IMR-90 (cell line): ENCODE data around the gene PI4KA. TPM values are rescaled to one million over a fixed set of nuclear protein-coding genes. Genes with fewer than 3 reads are reported as not detected.
A peak's percentile ranks its signal among the peaks of the same experiment; 100 is the strongest.

ENCODE experiments used
- ATAC-seq: fragments of 200-7000 bp; cut with Tn5 transposase; 2 replicates; pipeline ENCODE4 v1.9.1; 2020; ENCODE audit warnings: low read depth, mild to moderate bottlenecking, moderate library complexity
- BruUV-seq: library from RNA; stranded (reverse); fragments of 400-500 nt; replicated peaks from 2 replicates; lab custom pipeline; 2021; lab: Mats Ljungman, UMichigan
- CTCF ChIA-PET: fragments of 300-600 bp; formaldehyde crosslinking; extraction: SDS; loops from one replicate; lab custom pipeline; 2021; ENCODE audit warnings: antibody characterized with exemption; lab: Yijun Ruan, JAX
- POLR2A ChIA-PET: fragments of 300-600 bp; sonication (Branson Sonifier 250); formaldehyde crosslinking; loops from one replicate; lab custom pipeline; 2022; ENCODE audit warnings: antibody characterized with exemption; ENCODE audit not compliant: unreplicated experiment; lab: Charles Lee
- DNase-seq: peaks from one replicate; pipeline ENCODE4 v3.0.0; 2013
- H2AFZ ChIP-seq: replicated peaks from 2 replicates; pipeline ENCODE3; 2013; ENCODE audit warnings: low read length, mild to moderate bottlenecking; ENCODE audit not compliant: poor library complexity
- H2AK5ac ChIP-seq: 2 replicates; pipeline ENCODE4 v1.6.1; 2013; ENCODE audit warnings: low read depth, low read length, inconsistent platforms
- H2AK9ac ChIP-seq: replicated peaks from 2 replicates; pipeline ENCODE3; 2013; ENCODE audit warnings: mild to moderate bottlenecking, low read depth, low read length, moderate library complexity; ENCODE audit not compliant: poor library complexity
- H2BK120ac ChIP-seq: 2 replicates; pipeline ENCODE4 v1.6.1; 2013; ENCODE audit warnings: low read depth, low read length, inconsistent platforms
- H2BK15ac ChIP-seq: 3 replicates; pipeline ENCODE4 v1.6.1; 2013; ENCODE audit warnings: low read depth, low read length, inconsistent platforms
- H2BK20ac ChIP-seq: 2 replicates; pipeline ENCODE4 v1.6.1; 2013; ENCODE audit warnings: low read depth, mild to moderate bottlenecking, inconsistent platforms, low read length, moderate library complexity
- H2BK5ac ChIP-seq: 2 replicates; pipeline ENCODE4 v1.6.1; 2013; ENCODE audit warnings: mild to moderate bottlenecking, low read depth, low read length, inconsistent platforms; ENCODE audit not compliant: poor library complexity, severe bottlenecking
- H3K14ac ChIP-seq: replicated peaks from 2 replicates; pipeline ENCODE4 v1.6.1; 2013; ENCODE audit warnings: low read depth, low read length, inconsistent platforms
- H3K18ac ChIP-seq: 2 replicates; pipeline ENCODE4 v1.6.1; 2013; ENCODE audit warnings: low read depth, low read length, control low read depth
- H3K23ac ChIP-seq: 2 replicates; pipeline ENCODE4 v1.6.1; 2013; ENCODE audit warnings: low read depth, low read length, inconsistent platforms
- H3K27ac ChIP-seq: 2 replicates; pipeline ENCODE4 v1.5.1; 2013; ENCODE audit warnings: mild to moderate bottlenecking, control low read depth, low read length; ENCODE audit not compliant: insufficient read depth
- H3K27me3 ChIP-seq: 2 replicates; pipeline ENCODE4 v1.6.1; 2013; ENCODE audit warnings: low read length; ENCODE audit not compliant: control insufficient read depth, insufficient read depth
- H3K36me3 ChIP-seq: 2 replicates; pipeline ENCODE4 v1.6.1; 2013; ENCODE audit warnings: low read length, mixed read lengths; ENCODE audit not compliant: control insufficient read depth, insufficient read depth
- H3K4ac ChIP-seq: 2 replicates; pipeline ENCODE4 v1.6.1; 2013; ENCODE audit warnings: low read depth, low read length, inconsistent platforms
- H3K4me1 ChIP-seq: 2 replicates; pipeline ENCODE4 v1.6.1; 2013; ENCODE audit warnings: low read length, mixed read lengths; ENCODE audit not compliant: control insufficient read depth, insufficient read depth
- H3K4me2 ChIP-seq: 2 replicates; pipeline ENCODE4 v1.6.1; 2013; ENCODE audit warnings: low read depth, mild to moderate bottlenecking, control low read depth, low read length, moderate library complexity
- H3K4me3 ChIP-seq: 2 replicates; pipeline ENCODE4 v1.5.1; 2013; ENCODE audit warnings: low read depth, mild to moderate bottlenecking, control low read depth, low read length, moderate library complexity; ENCODE audit not compliant: insufficient read depth
- H3K56ac ChIP-seq: 2 replicates; pipeline ENCODE4 v1.6.1; 2013; ENCODE audit warnings: low read length, inconsistent platforms; ENCODE audit not compliant: insufficient read depth; ENCODE audit errors: extremely low read depth
- H3K79me1 ChIP-seq, 2 experiments: 2 replicates each; pipeline ENCODE4 v1.6.1; 2013; ENCODE audit warnings: low read length in 2 of 2, inconsistent platforms in 1 of 2, low read depth in 1 of 2
- H3K9ac ChIP-seq: 2 replicates; pipeline ENCODE4 v1.6.1; 2013; ENCODE audit warnings: low read depth, low read length, control low read depth
- H3K9me1 ChIP-seq: 2 replicates; pipeline ENCODE4 v1.6.1; 2013; ENCODE audit warnings: low read length, inconsistent platforms; ENCODE audit not compliant: insufficient read depth
- H3K9me3 ChIP-seq: 2 replicates; pipeline ENCODE4 v1.6.1; 2013; ENCODE audit warnings: low read length; ENCODE audit not compliant: control insufficient read depth, insufficient read depth
- H4K20me1 ChIP-seq: 2 replicates; pipeline ENCODE4 v1.6.1; 2013; ENCODE audit warnings: low read length, inconsistent platforms; ENCODE audit not compliant: insufficient read depth
- H4K5ac ChIP-seq: 2 replicates; pipeline ENCODE4 v1.6.1; 2013; ENCODE audit warnings: mild to moderate bottlenecking, low read depth, low read length, control low read depth
- H4K8ac ChIP-seq, 2 experiments: 2 replicates each; pipeline ENCODE4 v1.6.1; 2013; ENCODE audit warnings: low read depth in 2 of 2, low read length in 2 of 2, control low read depth in 1 of 2, inconsistent platforms in 1 of 2
- H4K91ac ChIP-seq: 2 replicates; pipeline ENCODE4 v1.6.1; 2013; ENCODE audit warnings: low read depth, low read length, inconsistent platforms; ENCODE audit not compliant: insufficient read depth
- BHLHE40 ChIP-seq: fragments of 150-350 bp; IDR thresholded peaks from 2 replicates; pipeline ENCODE4 v1.6.1; 2016; ENCODE audit warnings: mild to moderate bottlenecking, low read depth, low read length
- CEBPB ChIP-seq: IDR thresholded peaks from 2 replicates; pipeline ENCODE4 v1.6.1; 2012; ENCODE audit warnings: low read depth, low read length, improper control_type of control experiment
- CHD1 ChIP-seq: IDR thresholded peaks from 2 replicates; pipeline ENCODE4 v1.6.1; 2012; ENCODE audit warnings: low read depth, low read length, improper control_type of control experiment
- CTCF ChIP-seq: conservative IDR thresholded peaks from 2 replicates; pipeline ENCODE4 v1.5.1; 2012; ENCODE audit warnings: mild to moderate bottlenecking, low read depth, low read length, improper control_type of control experiment
- ELK1 ChIP-seq: fragments of 150-350 bp; IDR thresholded peaks from 2 replicates; pipeline ENCODE4 v1.6.1; 2016; ENCODE audit warnings: low read depth, mild to moderate bottlenecking, low read length, moderate library complexity, borderline replicate concordance
- FOS ChIP-seq: fragments of 150-350 bp; IDR thresholded peaks from 2 replicates; pipeline ENCODE4 v1.6.1; 2016; ENCODE audit warnings: low read depth, low read length
- MAFK ChIP-seq: IDR thresholded peaks from 2 replicates; pipeline ENCODE4 v1.6.1; 2012; ENCODE audit warnings: low read depth, low read length, improper control_type of control experiment
- MAZ ChIP-seq: IDR thresholded peaks from 2 replicates; pipeline ENCODE4 v1.6.1; 2012; ENCODE audit warnings: low read depth, mild to moderate bottlenecking, low read length, improper control_type of control experiment, moderate library complexity, borderline replicate concordance
- MXI1 ChIP-seq: IDR thresholded peaks from 2 replicates; pipeline ENCODE4 v1.6.1; 2012; ENCODE audit warnings: low read depth, mild to moderate bottlenecking, low read length, moderate library complexity, borderline replicate concordance
- NFE2L2 ChIP-seq: fragments of 150-350 bp; IDR thresholded peaks from 2 replicates; pipeline ENCODE4 v1.6.1; 2016; ENCODE audit warnings: low read depth, mild to moderate bottlenecking, low read length
- POLR2A ChIP-seq: IDR thresholded peaks from 2 replicates; pipeline ENCODE4 v1.6.1; 2012; ENCODE audit warnings: mild to moderate bottlenecking, low read depth, low read length
- RAD21 ChIP-seq: IDR thresholded peaks from 2 replicates; pipeline ENCODE4 v1.6.1; 2012; ENCODE audit warnings: low read length, improper control_type of control experiment
- RCOR1 ChIP-seq: IDR thresholded peaks from 2 replicates; pipeline ENCODE4 v1.6.1; 2012; ENCODE audit warnings: mild to moderate bottlenecking, low read length, improper control_type of control experiment; ENCODE audit not compliant: insufficient replicate concordance
- RFX5 ChIP-seq: IDR thresholded peaks from 2 replicates; pipeline ENCODE4 v1.8.0; 2012; ENCODE audit warnings: low read depth, mild to moderate bottlenecking, low read length, moderate library complexity
- USF2 ChIP-seq: fragments of 150-350 bp; IDR thresholded peaks from 2 replicates; pipeline ENCODE4 v1.6.1; 2017; ENCODE audit warnings: mild to moderate bottlenecking, antibody characterized with exemption, low read length, low read depth
- WGBS, 2 experiments: methylation state at CpG; one replicate each; pipeline versions ENCODE4 v1.1.5 to v1.1.7; 2013; ENCODE audit warnings: missing lambda C conversion rate in 2 of 2; ENCODE audit not compliant: insufficient read length in 1 of 2; ENCODE audit errors: extremely low coverage in 2 of 2; 5-methylcytosine and 5-hydroxymethylcytosine counted together
- dilution Hi-C: fragments of 300-500 bp; cut with HindIII; formaldehyde crosslinking; loops from one replicate; pipeline ENCODE4 v1.14.3; 2018; ENCODE audit warnings: low sequenced_read_pairs; ENCODE audit not compliant: unreplicated experiment
- in situ Hi-C: fragments of 300-500 bp; cut with MboI; formaldehyde crosslinking; loops from 3 replicates; pipeline ENCODE4 v1.14.3; 2019; ENCODE audit warnings: low sequenced_read_pairs, inconsistent platforms, mixed read lengths
- intact Hi-C: fragments of 100-400 bp; cut with micrococcal nuclease; formaldehyde crosslinking; loops from 2 replicates; pipeline ENCODE4 v1.10.0; 2022
- polyA plus RNA-seq, 3 experiments: library from polyadenylated mRNA; depleted of rRNA; stranded (reverse); fragments of >200 nt; gene quantifications; 2 replicates each; pipeline ENCODE4 v1.2.3, GENCODE V29; 2012; ENCODE audit warnings: low replicate concordance in 1 of 3
- total RNA-seq: library from RNA; depleted of rRNA; stranded (reverse); fragments of >200 nt; gene quantifications from 2 replicates; pipeline ENCODE4 v1.2.3, GENCODE V29; 2012

PI4KA gene
- total and polyA plus RNA-seq, 2 of the 4 experiments (the other 2 are of a cell fraction), result 16.8 to 35.5 TPM

GRCh38 chr22:20807315-20807752 is 51.3 kb downstream of the PI4KA start:
- ChIA-PET POLR2A (no interaction called here), CTCF (no interaction called here)
- Histone ChIP-seq H3K9me1 (peaks cover 11% of the 10 kb centered on the region), H2BK120ac (peak overlapping the region; percentile 99), H3K18ac (peak overlapping the region; percentile 85), H2BK15ac (peak overlapping the region; percentile 97; the same call in 2 of the 3 replicates), H2AK9ac (peak overlapping the region; percentile 94), H4K5ac (peak overlapping the region; percentile 72), H3K36me3 (peaks cover 42% of the 10 kb centered on the region), H4K91ac (peak overlapping the region; percentile 99), H4K8ac (peak overlapping the region; percentile 66 to 96), H2BK20ac (peak overlapping the region; percentile 98), H3K27me3 (no peaks in the 10 kb centered on the region), H2AFZ (peak overlapping the region; percentile 85), H3K23ac (peak overlapping the region; percentile 92), H3K4me3 (no peak overlapping the region), H3K79me1 (peaks cover 5 to 33% of the 10 kb centered on the region in 2 experiments; a peak in 3 of 4 replicates), H3K4me1 (peaks cover 7% of the 10 kb centered on the region), H3K9me3 (no peaks in the 10 kb centered on the region), H3K4me2 (peak overlapping the region; percentile 5), H2AK5ac (peak overlapping the region; percentile 99), H3K27ac (peak overlapping the region; percentile 95), H3K14ac (peak overlapping the region; percentile 96), H2BK5ac (peak overlapping the region; percentile 97), H3K56ac (peak overlapping the region; percentile 95), H4K20me1 (no peaks in the 10 kb centered on the region), H3K4ac (peak overlapping the region; percentile 99), H3K9ac (peak overlapping the region; percentile 53; the same call in 1 of the 2 replicates)
- DNase-seq, result peak; percentile 98
- intact Hi-C loops (loop anchor here (5.0 to 10.0 kb wide), 3 partner anchors 45 to 147 kb away; partner anchors contain the start of gene CRKL), in situ Hi-C loops (loop anchor here (5.0 kb wide), 1 partner anchor 40 kb away; no protein-coding TSS in a partner anchor), dilution Hi-C loops (no loop called here)
- peak; percentile 93 for ATAC-seq
- no CpG with 5 or more reads among the region's 4 CpGs for WGBS, 2 experiments
- no TSS peak for BruUV-seq
- peak; percentile 98 for TF ChIP-seq CEBPB
- no peak for TF ChIP-seq MAZ
- no peak for TF ChIP-seq POLR2A
- no peak; the same call in 1 of the 2 replicates for TF ChIP-seq RAD21
- TF ChIP-seq CHD1, result no peak
- TF ChIP-seq MXI1, result 0 out of 2 replicates have a peak, but pooled peaks have one; percentile 28
- TF ChIP-seq USF2, result peak; percentile 44; the same call in 1 of the 2 replicates
- TF ChIP-seq RCOR1, result peak; percentile 81
- no peak for TF ChIP-seq RFX5
- peak; percentile 83 for TF ChIP-seq MAFK
- TF ChIP-seq BHLHE40, result peak; percentile 81
- no peak for TF ChIP-seq CTCF
- TF ChIP-seq FOS, result peak; percentile 99
- TF ChIP-seq NFE2L2, result peak; percentile 96
- TF ChIP-seq ELK1, result no peak
